Stimulated activated CD8-positive, alpha-beta memory T cell treated with anti-CD3 and anti-CD28 coated beads, Interleukin-2, amount 100 ng/mL, for 1 hour (primary cell): ENCODE data around the gene RAMACL.
"Not testable (repeated sequence)": the region's sequence is repeated elsewhere in the genome, so short reads cannot be mapped to it uniquely, and the experiment has no call there.

Source experiments
- DNase-seq, 2 donors: peaks; one replicate each; pipeline ENCODE4 v3.0.0-alpha.2; 2020; ENCODE audit warnings: low read depth in 2 of 2

The RAMACL gene

GRCh38 chr6:166596776-166597507 is 10.5 kb upstream of the RAMACL start:
- no peak for DNase-seq

GRCh38 chr6:166595949-166596348 is 9.5 kb upstream of the RAMACL start:
- no peak for DNase-seq

GRCh38 chr6:166595061-166595780 is 8.7 kb upstream of the RAMACL start:
- DNase-seq, result no peak

- no peak for DNase-seq
Measured at GRCh38 chr6:166592821-166593220, 6.3 kb upstream of the RAMACL start.

GRCh38 chr6:166591961-166592520 is 5.6 kb upstream of the RAMACL start:
- no peak for DNase-seq

GRCh38 chr6:166591026-166591425 is 4.5 kb upstream of the RAMACL start:
- no peak for DNase-seq

GRCh38 chr6:166589786-166590574 is 3.5 kb upstream of the RAMACL start:
- DNase-seq, result no peak

GRCh38 chr6:166589337-166589731 is 2.9 kb upstream of the RAMACL start:
- DNase-seq, result no peak

GRCh38 chr6:166588691-166589336 is 2.3 kb upstream of the RAMACL start:
- no peak for DNase-seq

GRCh38 chr6:166587631-166588413 is 1.3 kb upstream of the RAMACL start:
- DNase-seq, result no peak

GRCh38 chr6:166584853-166585429 is 1.5 kb downstream of the RAMACL start:
- DNase-seq, result no peak

- no peak for DNase-seq
Measured at GRCh38 chr6:166584155-166584554, 2.3 kb downstream of the RAMACL start.

GRCh38 chr6:166583230-166583965 is 3.1 kb downstream of the RAMACL start:
- no peak for DNase-seq

- no peak for DNase-seq
Measured at GRCh38 chr6:166582258-166582657, 4.2 kb downstream of the RAMACL start.

- DNase-seq, result not testable (repeated sequence)
Measured at GRCh38 chr6:166581801-166582200, 4.7 kb downstream of the RAMACL start.

GRCh38 chr6:166581091-166581511 is 5.4 kb downstream of the RAMACL start:
- DNase-seq, result no peak

- DNase-seq, result no peak
Measured at GRCh38 chr6:166580076-166581050, 6.1 kb downstream of the RAMACL start.

- DNase-seq, result no peak
Measured at GRCh38 chr6:166579237-166579850, 7.1 kb downstream of the RAMACL start.
